ENCODE data around the gene CUEDC1.
A peak's percentile ranks its signal among the peaks of the same experiment; 100 is the strongest.

The CUEDC1 gene

GRCh38 chr17:57894848-57895247 lies 60.4 kb downstream of the CUEDC1 start:
- no peak for DNase-seq (ENCODE audit: low read depth in 2 of 2)

- no peak for DNase-seq (ENCODE audit: low read depth in 2 of 2)
Measured at GRCh38 chr17:57892820-57893595, 62.2 kb downstream of the CUEDC1 start.

- peak; percentile 74 to 78 for DNase-seq (ENCODE audit: low read depth in 2 of 2)
Measured at GRCh38 chr17:57892146-57892819, 62.9 kb downstream of the CUEDC1 start.

DNA sequence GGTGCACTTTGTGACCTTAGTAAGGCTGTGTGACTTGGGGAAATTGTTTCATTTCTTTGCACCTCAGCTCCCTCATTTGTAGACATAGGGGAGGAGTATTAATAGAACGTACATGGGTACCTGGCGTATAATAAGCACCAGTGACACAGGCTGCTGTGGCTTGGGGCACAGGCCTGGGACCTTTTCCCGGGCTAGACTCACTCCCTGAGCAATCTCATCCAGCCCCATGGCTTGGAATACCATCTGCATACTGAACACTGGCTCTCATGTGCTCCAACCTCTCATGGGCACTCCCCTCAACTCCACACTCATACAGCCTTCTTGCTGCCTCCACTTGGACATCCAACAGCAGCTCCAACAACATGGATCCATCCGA lies 64.4 kb downstream of the CUEDC1 start:
- no peak for DNase-seq (ENCODE audit: low read depth in 2 of 2)

- DNase-seq (ENCODE audit: low read depth in 2 of 2) = no peak
Measured at GRCh38 chr17:57889892-57890856, 65.0 kb downstream of the CUEDC1 start.

GRCh38 chr17:57889252-57889651 lies 66.0 kb downstream of the CUEDC1 start:
- DNase-seq (ENCODE audit: low read depth in 2 of 2) = no peak

DNA sequence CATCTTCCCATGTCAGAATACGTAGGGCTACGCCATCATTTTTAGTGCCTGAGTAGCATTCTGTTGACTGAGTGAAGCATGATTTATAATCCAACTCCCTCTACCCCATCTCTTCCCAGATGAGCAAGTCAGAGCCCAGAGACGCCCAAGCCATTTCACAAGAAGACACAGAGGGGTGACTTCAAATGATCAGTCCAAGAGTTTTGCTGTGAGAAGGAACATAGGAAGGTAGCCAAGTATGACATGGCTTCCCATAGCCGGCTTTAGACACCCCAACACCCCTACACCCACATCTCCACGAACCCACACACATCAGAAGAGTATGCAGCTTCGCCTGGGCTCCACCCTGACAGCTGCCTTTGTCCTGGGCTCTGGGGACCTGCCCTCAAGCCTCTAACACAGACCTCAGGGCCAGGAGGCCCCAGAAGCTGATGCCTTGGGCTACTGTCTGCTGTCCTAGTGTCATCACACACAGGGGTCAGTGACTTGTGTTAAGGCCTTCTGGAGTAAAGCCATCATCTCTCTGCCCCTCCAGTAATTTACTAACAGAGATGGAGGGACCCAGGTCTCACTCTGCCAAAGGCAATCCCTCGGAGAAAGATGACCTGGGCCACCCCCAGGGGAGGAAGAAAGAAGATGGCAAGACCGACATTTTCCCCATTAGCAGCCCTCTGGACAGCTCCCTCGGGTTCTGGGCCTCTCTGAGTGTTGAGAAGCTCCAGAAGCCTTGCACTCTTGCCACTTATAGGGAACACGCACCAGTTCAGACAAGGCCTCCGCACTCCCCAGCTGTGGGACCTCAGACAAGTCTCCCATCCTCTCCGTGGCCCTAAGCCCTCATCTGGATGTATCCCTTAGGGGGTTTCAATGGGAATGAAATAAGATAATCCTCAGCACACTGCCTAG lies 66.6 kb downstream of the CUEDC1 start:
- no peak for DNase-seq (ENCODE audit: low read depth in 2 of 2)

DNA sequence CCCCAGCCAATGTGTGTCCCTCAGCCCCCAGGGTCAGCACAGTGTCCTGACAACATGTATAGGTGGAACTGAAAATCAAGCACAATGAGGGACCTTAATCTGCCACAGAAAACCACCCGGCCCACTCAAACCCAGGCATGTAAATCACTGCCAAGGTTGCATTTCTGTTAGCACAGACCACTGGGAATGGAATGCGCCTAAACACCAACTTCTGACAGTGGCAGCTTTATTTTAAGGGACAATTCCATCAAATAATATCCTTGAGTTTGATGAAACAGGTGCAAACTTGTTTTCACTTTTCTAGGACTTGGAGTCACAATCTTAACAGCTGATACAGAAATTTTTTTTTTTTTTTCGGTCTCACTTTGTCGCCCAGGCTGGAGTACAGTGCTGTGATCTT lies 68.1 kb downstream of the CUEDC1 start:
- DNase-seq (ENCODE audit: low read depth in 2 of 2) = no peak

GRCh38 chr17:57886020-57886419 lies 69.2 kb downstream of the CUEDC1 start:
- no peak for DNase-seq (ENCODE audit: low read depth in 2 of 2)

GRCh38 chr17:57885148-57885915 lies 69.9 kb downstream of the CUEDC1 start:
- DNase-seq (ENCODE audit: low read depth in 2 of 2) = no peak

- DNase-seq (ENCODE audit: low read depth in 2 of 2) = no peak
Measured at GRCh38 chr17:57881783-57882351, 73.3 kb downstream of the CUEDC1 start.

GRCh38 chr17:57881143-57881542 lies 74.1 kb downstream of the CUEDC1 start:
- no peak for DNase-seq (ENCODE audit: low read depth in 2 of 2)

DNA sequence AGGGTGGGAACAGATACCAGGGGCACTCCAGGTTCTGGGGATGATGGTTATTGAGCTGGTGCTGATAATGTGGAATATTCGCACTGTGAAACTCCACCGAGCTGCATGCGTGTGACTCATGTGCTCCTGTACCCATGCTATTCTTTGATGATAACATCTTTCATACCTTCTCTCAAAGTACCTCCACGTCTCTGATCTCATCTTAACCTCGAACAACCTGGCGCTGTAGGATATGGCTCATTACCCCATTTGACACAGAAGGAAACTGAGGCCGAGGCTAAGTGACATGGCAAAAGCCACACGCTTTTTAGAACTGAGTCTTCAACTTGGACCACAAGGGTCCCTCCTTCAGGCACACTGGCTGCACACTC lies 75.1 kb downstream of the CUEDC1 start:
- DNase-seq (ENCODE audit: low read depth in 2 of 2) = no peak

GRCh38 chr17:57879437-57880085 lies 75.7 kb downstream of the CUEDC1 start:
- DNase-seq (ENCODE audit: low read depth in 2 of 2) = no peak

- no peak for DNase-seq (ENCODE audit: low read depth in 2 of 2)
Measured at GRCh38 chr17:57877803-57878377, 77.3 kb downstream of the CUEDC1 start.

GRCh38 chr17:57876866-57877237 lies 78.4 kb downstream of the CUEDC1 start:
- no peak for DNase-seq (ENCODE audit: low read depth in 2 of 2)

DNA sequence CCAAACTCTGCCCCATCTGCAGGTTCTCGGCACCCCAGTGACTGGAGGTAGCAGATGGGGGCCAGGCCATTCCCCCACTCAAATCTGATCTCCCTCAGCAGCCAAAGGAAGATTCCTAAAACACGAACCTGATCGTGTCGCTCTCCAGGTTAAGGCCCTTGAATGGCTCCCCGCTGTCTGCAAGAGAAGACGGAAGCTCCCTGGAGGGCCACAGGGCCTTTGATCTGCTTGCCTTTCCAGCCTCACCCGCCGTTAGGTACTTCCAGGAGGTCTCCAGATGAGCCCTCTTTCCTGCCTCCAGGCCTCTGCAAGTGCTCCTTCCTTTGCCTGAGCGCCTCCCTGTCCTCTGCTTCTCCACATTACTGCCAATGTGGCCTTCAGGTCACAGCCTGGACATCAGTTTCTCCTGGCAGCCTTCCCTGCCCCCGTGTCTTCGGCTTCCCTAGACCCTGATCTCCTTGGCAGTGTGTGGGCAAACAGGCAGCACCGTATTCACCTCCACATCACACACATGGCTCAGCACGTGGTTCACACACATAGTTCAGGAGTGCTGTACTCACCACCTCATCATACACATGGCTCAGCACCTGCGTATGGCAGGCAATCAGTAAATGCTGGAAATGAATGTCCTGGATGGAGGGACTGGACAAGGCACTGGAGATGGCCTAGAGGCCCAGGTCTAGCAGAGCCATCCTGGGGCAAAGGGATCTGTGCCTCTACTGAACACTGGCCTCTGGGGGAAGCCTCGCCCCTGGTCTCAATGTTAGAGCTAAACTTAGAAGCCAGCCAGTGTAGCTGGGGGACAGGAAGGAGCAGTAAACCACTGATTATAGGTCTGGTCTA lies 79.0 kb downstream of the CUEDC1 start:
- no peak for DNase-seq (ENCODE audit: low read depth in 2 of 2)

DNA sequence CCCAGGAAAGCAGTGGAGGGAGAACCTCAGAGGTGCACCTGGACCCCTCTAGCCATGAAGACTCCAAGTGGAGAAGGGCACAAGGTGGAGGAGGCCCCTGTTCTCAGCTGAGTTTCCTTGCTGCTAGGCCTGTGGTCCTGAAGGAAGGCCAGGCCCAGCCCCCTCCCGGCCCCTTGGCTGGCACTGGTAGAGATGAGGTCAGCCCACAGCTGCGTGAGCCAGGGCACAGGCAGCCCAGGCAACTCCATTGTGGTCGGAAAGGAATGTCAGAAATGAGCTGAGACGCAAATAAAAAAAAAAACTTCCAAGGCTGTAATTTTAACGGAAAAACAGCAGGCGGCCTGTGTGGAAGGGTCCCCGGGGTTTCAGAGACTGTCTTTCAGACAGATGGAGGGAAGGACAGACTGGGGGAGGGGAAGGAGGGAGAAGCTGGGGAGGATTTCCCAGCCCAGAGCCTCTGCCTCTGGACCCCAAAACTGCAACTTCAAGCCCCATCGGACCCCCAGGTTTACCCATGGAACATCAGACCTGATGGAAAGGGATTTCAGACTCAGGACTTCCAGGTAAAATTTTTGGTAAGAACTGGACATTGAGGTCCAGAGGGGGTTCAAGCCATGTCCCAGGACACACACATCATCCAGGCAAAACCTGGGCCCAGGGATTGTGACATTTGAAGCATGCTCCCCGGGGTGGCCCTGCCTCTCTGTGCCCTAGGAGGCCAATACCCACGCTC lies 79.8 kb downstream of the CUEDC1 start:
- DNase-seq (ENCODE audit: low read depth in 2 of 2) = no peak

All from stimulated activated CD8-positive, alpha-beta memory T cell treated with anti-CD3 and anti-CD28 coated beads, Interleukin-2, amount 100 ng/mL, for 48 hours (primary cell).